ENCODE measurements around the gene SLIT3.

The SLIT3 gene

GRCh38 chr5:169300468-169301385, at the start of gene SLIT3:
SLIT3 (minus strand) TSS chr5:169301139; CDS start chr5:169300709, 430 bp downstream.
- no peak for DNase-seq (ENCODE audit: low read depth in 3 of 3)

GRCh38 chr5:169350016-169350415, 49.1 kb upstream of the SLIT3 start:
- no peak for DNase-seq (ENCODE audit: low read depth in 3 of 3)

- DNase-seq (ENCODE audit: low read depth in 3 of 3), result no peak
These were observed 46.8 kb upstream of the SLIT3 start for GRCh38 chr5:169347786-169348185.

GRCh38 chr5:169344629-169345028, 43.7 kb upstream of the SLIT3 start:
- DNase-seq (ENCODE audit: low read depth in 3 of 3), result no peak

- no peak for DNase-seq (ENCODE audit: low read depth in 3 of 3)
These were observed 42.8 kb upstream of the SLIT3 start for GRCh38 chr5:169343766-169344165.

GRCh38 chr5:169341556-169341955, 40.6 kb upstream of the SLIT3 start:
- no peak for DNase-seq (ENCODE audit: low read depth in 3 of 3)

- no peak for DNase-seq (ENCODE audit: low read depth in 3 of 3)
These were observed 38.9 kb upstream of the SLIT3 start for GRCh38 chr5:169339869-169340268.

- DNase-seq (ENCODE audit: low read depth in 3 of 3), result no peak
These were observed 35.3 kb upstream of the SLIT3 start for GRCh38 chr5:169336242-169336641.

- DNase-seq (ENCODE audit: low read depth in 3 of 3), result no peak
These were observed 34.9 kb upstream of the SLIT3 start for GRCh38 chr5:169335806-169336205.

GRCh38 chr5:169333518-169333917, 32.6 kb upstream of the SLIT3 start:
- DNase-seq (ENCODE audit: low read depth in 3 of 3), result no peak

GRCh38 chr5:169331292-169331852, 30.4 kb upstream of the SLIT3 start:
- DNase-seq (ENCODE audit: low read depth in 3 of 3), result no peak

- DNase-seq (ENCODE audit: low read depth in 3 of 3), result no peak
These were observed 27.5 kb upstream of the SLIT3 start for GRCh38 chr5:169328401-169328800.

- no peak for DNase-seq (ENCODE audit: low read depth in 3 of 3)
These were observed 24.3 kb upstream of the SLIT3 start for GRCh38 chr5:169325273-169325672.

- DNase-seq (ENCODE audit: low read depth in 3 of 3), result no peak
These were observed 17.6 kb upstream of the SLIT3 start for GRCh38 chr5:169318556-169318955.

GRCh38 chr5:169307646-169308045, 6.7 kb upstream of the SLIT3 start:
- DNase-seq (ENCODE audit: low read depth in 3 of 3), result no peak

GRCh38 chr5:169305366-169305765, 4.4 kb upstream of the SLIT3 start:
- no peak for DNase-seq (ENCODE audit: low read depth in 3 of 3)

- DNase-seq (ENCODE audit: low read depth in 3 of 3), result no peak
These were observed 3.2 kb upstream of the SLIT3 start for GRCh38 chr5:169304175-169304574.

GRCh38 chr5:169303119-169303515, 2.2 kb upstream of the SLIT3 start:
- DNase-seq (ENCODE audit: low read depth in 3 of 3), result no peak

GRCh38 chr5:169302491-169303118, 1.7 kb upstream of the SLIT3 start:
- DNase-seq (ENCODE audit: low read depth in 3 of 3), result peak in 2 of 3 experiments; percentile 4 to 10

GRCh38 chr5:169301986-169302385, 1.0 kb upstream of the SLIT3 start:
- DNase-seq (ENCODE audit: low read depth in 3 of 3), result no peak

GRCh38 chr5:169301386-169301934, 521 bp upstream of the SLIT3 start:
- no peak for DNase-seq (ENCODE audit: low read depth in 3 of 3)

- DNase-seq (ENCODE audit: low read depth in 3 of 3), result no peak
These were observed 1.1 kb downstream of the SLIT3 start for GRCh38 chr5:169299663-169300467.

Measured in stimulated activated CD4-positive, alpha-beta T cell treated with anti-CD3 and anti-CD28 coated beads, TNF-alpha, amount 100 ng/mL, for 4 hours (primary cell).